ENCODE results near the gene FZD7. TPM values are rescaled to one million over a fixed set of nuclear protein-coding genes. Genes with fewer than 3 reads are reported as not detected.

Gene FZD7
- total and polyA plus RNA-seq, 10 donors = 0.87 to 4.4 (median 1.9) TPM

DNA sequence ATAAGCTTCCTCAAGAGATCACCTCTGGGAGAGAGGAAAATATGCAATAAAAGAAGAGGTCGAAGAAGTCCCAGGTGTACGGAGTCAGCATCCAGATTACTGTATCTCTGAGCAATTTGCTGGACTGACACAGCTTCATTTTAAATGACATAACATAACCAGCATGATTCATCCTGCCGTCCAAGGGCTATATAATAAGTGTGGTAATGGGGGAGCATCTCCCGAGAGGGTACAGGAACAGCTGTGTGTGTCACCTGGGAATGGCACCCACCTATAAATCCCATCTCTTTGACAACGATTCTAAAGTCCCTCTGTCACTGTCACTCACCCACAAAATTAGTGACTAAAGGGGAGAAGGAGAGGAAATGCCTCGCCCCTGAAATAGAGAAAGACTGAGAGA is 19.3 kb upstream of the FZD7 start:
- Histone ChIP-seq H3K4me1 (no peaks in the 10 kb centered on the region), H3K27ac (no peak overlapping the region), H3K36me3 (no peaks in the 10 kb centered on the region), H3K9me3 (no peaks in the 10 kb centered on the region), H3K4me3 (no peak overlapping the region), H3K27me3 (replicated peaks in 1 of 7) (peaks cover 0 to 19% (median 4%) of the 10 kb centered on the region in 7 donors)
- TF ChIP-seq POLR2AphosphoS5 (IDR thresholded peaks at IDR 0.05) (no peak), CTCF (IDR thresholded peaks at IDR 0.05 in 8 of 11, conservative IDR thresholded peaks at IDR 0.05 in 3 of 11) (no peak), POLR2A (IDR thresholded peaks at IDR 0.05) (no peak)
- WGBS, 5 donors = 54 to 71% (median 63%) methylated on average over 6 of the region's 6 CpGs
- no peak for DNase-seq
- intact Hi-C loops (cut with DNase I; ENCODE audit: low total_unique reads) = no loop called here

- TF ChIP-seq CTCF (IDR thresholded peaks at IDR 0.05 in 8 of 11, conservative IDR thresholded peaks at IDR 0.05 in 3 of 11) (no peak), POLR2AphosphoS5 (IDR thresholded peaks at IDR 0.05) (no peak), POLR2A (IDR thresholded peaks at IDR 0.05) (no peak)
- Histone ChIP-seq H3K36me3 (no peaks in the 10 kb centered on the region), H3K4me3 (no peak overlapping the region), H3K27me3 (replicated peaks in 1 of 7) (peaks cover 0 to 19% (median 0%) of the 10 kb centered on the region in 7 donors), H3K9me3 (no peaks in the 10 kb centered on the region), H3K4me1 (no peaks in the 10 kb centered on the region), H3K27ac (no peak overlapping the region)
- DNase-seq = no peak
- intact Hi-C loops (cut with DNase I; ENCODE audit: low total_unique reads) = no loop called here
- WGBS, 5 donors = 56 to 78% (median 63%) methylated on average over 9 of the region's 9 CpGs
Measured at GRCh38 chr2:202014759-202015211, 18.9 kb upstream of the FZD7 start.

GRCh38 chr2:202015471-202015870 is 18.2 kb upstream of the FZD7 start:
- no peak for TF ChIP-seq POLR2AphosphoS5 (IDR thresholded peaks at IDR 0.05)
- TF ChIP-seq POLR2A (IDR thresholded peaks at IDR 0.05) = no peak
- no peak for TF ChIP-seq CTCF (IDR thresholded peaks at IDR 0.05 in 8 of 11, conservative IDR thresholded peaks at IDR 0.05 in 3 of 11)
- no peaks in the 10 kb centered on the region for H3K36me3 ChIP-seq
- 67 to 87% (median 71%) methylated on average over 3 of the region's 3 CpGs for whole genome bisulfite sequencing, 5 donors

DNA sequence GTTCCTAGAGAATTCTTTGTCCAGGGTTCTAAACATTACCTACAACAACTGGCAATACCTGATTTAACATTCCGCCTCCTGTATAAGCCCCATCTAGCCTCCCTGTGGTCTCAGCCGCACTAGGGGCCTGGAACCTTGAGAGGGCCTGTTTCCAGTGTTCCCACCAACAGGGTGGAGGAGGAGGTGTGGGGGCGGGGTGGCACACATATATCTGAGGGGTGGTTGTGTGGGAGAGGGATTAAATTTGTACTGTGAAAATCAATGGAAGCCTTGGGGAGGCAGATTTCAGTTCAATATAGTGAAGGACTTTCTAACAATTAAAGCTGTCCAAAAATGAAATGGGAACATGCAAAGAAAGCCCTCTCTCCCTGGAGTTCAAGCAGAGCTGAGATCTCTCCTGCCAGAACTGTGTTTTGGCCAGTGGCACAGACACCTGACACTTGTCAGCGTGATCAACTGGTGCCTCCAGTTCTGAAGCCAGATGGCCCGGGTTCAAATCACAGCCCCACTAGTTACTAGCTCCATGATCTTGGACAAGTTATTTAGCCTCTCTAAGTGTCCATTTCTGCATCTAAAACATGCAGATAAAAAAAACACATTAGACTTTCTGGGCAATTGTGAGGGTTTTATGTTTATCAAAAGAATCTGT is 17.0 kb upstream of the FZD7 start:
- Histone ChIP-seq H3K4me3 (no peak overlapping the region), H3K27ac (no peak overlapping the region), H3K4me1 (no peaks in the 10 kb centered on the region), H3K27me3 (replicated peaks in 1 of 7) (peaks cover 0 to 22% (median 0%) of the 10 kb centered on the region in 7 donors), H3K9me3 (no peaks in the 10 kb centered on the region), H3K36me3 (no peaks in the 10 kb centered on the region)
- no peak for DNase-seq
- WGBS, 5 donors = 88 to 95% (median 91%) methylated on average over 5 of the region's 5 CpGs
- intact Hi-C loops (cut with DNase I; ENCODE audit: low total_unique reads) = no loop called here
- TF ChIP-seq CTCF (IDR thresholded peaks at IDR 0.05 in 8 of 11, conservative IDR thresholded peaks at IDR 0.05 in 3 of 11) (no peak), POLR2AphosphoS5 (IDR thresholded peaks at IDR 0.05) (no peak), POLR2A (IDR thresholded peaks at IDR 0.05) (no peak)

More at GRCh38 chr2:202015471-202015870, 18.2 kb upstream of the FZD7 start:
- H3K9me3 ChIP-seq = no peaks in the 10 kb centered on the region
- no peak overlapping the region for H3K27ac ChIP-seq
- no peak for DNase-seq
- H3K4me3 ChIP-seq = no peak overlapping the region
- H3K4me1 ChIP-seq = no peaks in the 10 kb centered on the region
- intact Hi-C loops (cut with DNase I; ENCODE audit: low total_unique reads) = no loop called here
- H3K27me3 ChIP-seq (replicated peaks in 1 of 7) = peaks cover 0 to 24% (median 0%) of the 10 kb centered on the region in 7 donors
